Measurements from ENCODE around the gene PROM2.

- TF ChIP-seq CTCF (IDR thresholded peaks at IDR 0.05) (no peak), ZFX (IDR thresholded peaks at IDR 0.05; ENCODE audit: borderline replicate concordance) (no peak)
Measured at GRCh38 chr2:95320344-95320712, 46.1 kb downstream of the PROM2 start.

Data from 22Rv1 (cell line).